ENCODE measurements around the gene DOLPP1. TPM values are rescaled to one million over a fixed set of nuclear protein-coding genes. Genes with fewer than 3 reads are reported as not detected.
A peak's percentile ranks its signal among the peaks of the same experiment; 100 is the strongest.

Gene DOLPP1
- total and polyA plus RNA-seq, 12 donors = 3.1 to 8.1 (median 5.0) TPM

DNA sequence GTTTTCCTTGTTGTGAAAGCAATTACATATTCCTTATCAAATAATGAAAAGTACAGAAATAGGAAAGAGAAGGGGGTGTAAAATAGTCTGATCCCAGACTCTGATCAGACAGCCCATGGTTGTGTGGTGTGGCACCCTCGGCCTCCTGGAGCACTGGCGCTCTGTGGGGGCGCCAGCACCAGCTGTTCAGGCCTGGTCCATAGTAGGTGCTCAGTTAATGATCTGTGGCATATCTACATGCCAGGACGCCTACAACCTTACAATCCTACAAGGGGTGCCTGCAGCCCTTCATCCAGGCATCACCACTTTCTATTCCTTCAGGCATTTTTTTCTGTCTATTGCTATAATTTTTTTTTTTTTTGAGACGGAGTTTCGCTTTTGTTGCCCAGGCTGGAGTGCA lies 27.9 kb upstream of the DOLPP1 start:
- no peak overlapping the region for H3K4me3 ChIP-seq
- H3K27me3 ChIP-seq = no peaks in the 10 kb centered on the region
- DNase-seq (no peak), ATAC-seq (peak in 2 of 8 donors; percentile 29 to 33)
- H3K27ac ChIP-seq = peak overlapping the region in 2 of 10 donors; percentile 27 to 52
- TF ChIP-seq, protein P1, sequence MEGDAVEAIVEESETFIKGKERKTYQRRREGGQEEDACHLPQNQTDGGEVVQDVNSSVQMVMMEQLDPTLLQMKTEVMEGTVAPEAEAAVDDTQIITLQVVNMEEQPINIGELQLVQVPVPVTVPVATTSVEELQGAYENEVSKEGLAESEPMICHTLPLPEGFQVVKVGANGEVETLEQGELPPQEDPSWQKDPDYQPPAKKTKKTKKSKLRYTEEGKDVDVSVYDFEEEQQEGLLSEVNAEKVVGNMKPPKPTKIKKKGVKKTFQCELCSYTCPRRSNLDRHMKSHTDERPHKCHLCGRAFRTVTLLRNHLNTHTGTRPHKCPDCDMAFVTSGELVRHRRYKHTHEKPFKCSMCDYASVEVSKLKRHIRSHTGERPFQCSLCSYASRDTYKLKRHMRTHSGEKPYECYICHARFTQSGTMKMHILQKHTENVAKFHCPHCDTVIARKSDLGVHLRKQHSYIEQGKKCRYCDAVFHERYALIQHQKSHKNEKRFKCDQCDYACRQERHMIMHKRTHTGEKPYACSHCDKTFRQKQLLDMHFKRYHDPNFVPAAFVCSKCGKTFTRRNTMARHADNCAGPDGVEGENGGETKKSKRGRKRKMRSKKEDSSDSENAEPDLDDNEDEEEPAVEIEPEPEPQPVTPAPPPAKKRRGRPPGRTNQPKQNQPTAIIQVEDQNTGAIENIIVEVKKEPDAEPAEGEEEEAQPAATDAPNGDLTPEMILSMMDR (IDR thresholded peaks at IDR 0.05) = no peak
- intact Hi-C loops (cut with DNase I) = no loop called here
- peaks cover 0 to 100% (median 41%) of the 10 kb centered on the region in 9 donors for H3K36me3 ChIP-seq
- H3K4me1 ChIP-seq = peaks cover 0 to 3% (median 0%) of the 10 kb centered on the region in 9 donors
- WGBS, 2 donors = 93 to 95% methylated on average over 6 of the region's 6 CpGs
- no peaks in the 10 kb centered on the region for H3K9me3 ChIP-seq

DNA sequence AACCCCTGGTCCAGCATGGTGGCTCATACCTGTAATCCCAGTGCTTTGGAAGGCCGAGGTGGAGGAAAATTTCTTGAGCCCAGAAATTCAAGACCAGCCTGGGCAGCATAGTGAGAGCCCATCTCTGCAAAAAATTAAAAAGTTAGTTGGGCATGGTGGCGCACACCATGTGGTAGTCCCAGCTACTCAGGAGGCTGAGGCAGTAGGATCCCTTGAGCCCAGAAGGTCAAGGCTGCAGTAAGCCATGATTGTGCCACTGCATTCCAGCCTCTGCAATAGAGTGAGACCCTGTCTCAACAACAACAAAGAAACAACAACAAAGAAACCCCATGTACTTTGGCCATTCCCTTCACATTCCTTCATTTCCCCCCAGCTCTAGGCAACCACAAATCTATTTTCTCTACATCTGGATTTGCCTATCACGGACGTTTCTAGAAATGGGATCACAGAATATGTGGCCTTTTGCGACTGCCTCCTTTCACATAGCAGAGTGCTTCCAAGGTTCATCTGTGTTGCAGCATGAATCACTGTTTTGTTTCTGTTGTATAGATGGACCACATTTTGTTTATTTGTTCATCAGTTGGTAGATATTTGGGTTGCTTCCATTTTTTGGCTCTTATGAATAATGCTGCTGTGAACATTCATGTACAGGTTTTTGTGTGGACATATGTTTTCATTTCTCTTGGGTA lies 26.6 kb upstream of the DOLPP1 start:
- TF ChIP-seq, protein P1 (IDR thresholded peaks at IDR 0.05) = no peak
- ATAC-seq (no peak), DNase-seq (no peak)
- 84 to 90% methylated on average over 5 of the region's 5 CpGs for WGBS, 2 donors
- Histone ChIP-seq H3K36me3 (peaks cover 0 to 99% (median 32%) of the 10 kb centered on the region in 9 donors), H3K4me3 (no peak overlapping the region), H3K4me1 (peaks cover 0 to 5% (median 0%) of the 10 kb centered on the region in 9 donors), H3K27me3 (no peaks in the 10 kb centered on the region), H3K9me3 (no peaks in the 10 kb centered on the region), H3K27ac (no peak overlapping the region)
- intact Hi-C loops (cut with DNase I) = no loop called here

DNA sequence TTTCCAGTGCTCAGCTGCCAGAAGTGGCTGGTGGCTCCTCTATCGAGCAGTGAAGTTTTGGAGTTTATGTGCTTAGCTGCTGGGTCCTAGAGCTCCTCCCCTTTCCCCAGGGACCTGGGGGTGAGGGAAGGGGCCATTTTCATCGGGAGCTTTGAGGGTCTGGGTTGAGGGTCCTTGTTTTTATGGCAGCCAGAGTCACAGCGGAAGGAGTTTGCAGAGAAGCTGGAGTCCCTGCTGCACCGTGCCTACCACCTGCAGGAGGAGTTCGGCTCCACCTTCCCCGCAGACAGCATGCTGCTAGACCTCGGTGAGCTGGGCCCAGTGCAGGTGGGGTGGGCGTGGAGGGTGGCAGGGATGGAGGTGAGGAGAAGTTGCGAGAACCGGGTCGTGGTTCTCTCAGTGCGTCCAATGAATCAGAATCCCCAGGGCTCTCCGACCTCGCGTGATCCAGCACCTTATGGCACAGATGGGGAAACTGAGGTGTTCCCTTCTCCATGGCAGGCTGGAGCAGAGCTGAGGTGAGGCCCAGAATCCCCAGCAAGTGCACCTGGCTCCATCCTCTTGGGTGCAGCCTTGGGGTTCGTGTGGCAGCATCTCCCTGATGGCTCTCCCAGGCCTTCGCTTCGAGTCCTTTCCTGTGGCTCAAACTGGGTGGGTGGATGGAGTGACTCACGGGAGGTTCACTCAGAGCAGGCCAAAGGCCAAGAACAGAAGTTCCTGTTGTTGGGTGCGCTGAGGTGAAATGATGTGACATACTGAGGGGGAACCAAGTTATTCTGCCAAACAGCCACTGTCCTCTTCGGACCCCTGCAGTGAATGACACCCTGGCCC lies 21.7 kb upstream of the DOLPP1 start:
- Histone ChIP-seq H3K27me3 (no peaks in the 10 kb centered on the region), H3K27ac (no peak overlapping the region), H3K9me3 (no peaks in the 10 kb centered on the region), H3K4me3 (no peak overlapping the region), H3K36me3 (peaks cover 0 to 99% (median 49%) of the 10 kb centered on the region in 9 donors), H3K4me1 (peaks cover 0 to 5% (median 0%) of the 10 kb centered on the region in 9 donors)
- no peak for DNase-seq
- TF ChIP-seq, protein P1 (IDR thresholded peaks at IDR 0.05) = no peak
- 85 to 88% methylated on average over 21 of the region's 21 CpGs for WGBS, 2 donors
- intact Hi-C loops (cut with DNase I) = no loop called here
- no peak for ATAC-seq
